Measurements from ENCODE around the gene NELFB.

DNA sequence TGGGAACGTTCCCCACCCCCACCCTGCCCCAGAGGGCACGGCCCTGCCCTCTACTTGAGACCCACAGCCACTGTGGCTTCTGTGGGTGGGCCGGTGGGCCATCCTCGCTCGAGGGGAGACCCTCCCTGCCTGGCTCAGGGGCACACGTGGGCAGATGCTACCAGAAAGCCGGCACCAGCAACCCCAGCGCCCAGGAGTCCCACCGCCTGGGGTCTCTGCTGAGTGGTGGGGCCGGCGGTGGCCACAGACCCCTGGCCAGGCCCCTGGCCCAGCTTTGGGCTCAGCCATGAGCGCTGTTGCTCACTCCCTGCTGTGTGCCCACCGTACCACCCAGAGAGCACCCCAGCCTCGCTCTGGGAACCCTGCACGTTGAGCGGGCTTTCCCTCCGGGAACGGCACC lies 63.5 kb downstream of the NELFB start:
- TF ChIP-seq POLR2AphosphoS5 (IDR thresholded peaks at IDR 0.05) = no peak
- TF ChIP-seq CTCF (IDR thresholded peaks at IDR 0.05) = no peak
